Central memory CD4-positive, alpha-beta T cell (primary cell): ENCODE measurements around the gene GRIK2.
"Not testable (repeated sequence)": the region's sequence is repeated elsewhere in the genome, so short reads cannot be mapped to it uniquely, and the experiment has no call there.

ENCODE experiments used
- DNase-seq: peaks from one replicate; pipeline ENCODE4 v3.0.0; 2022

Gene GRIK2

GRCh38 chr6:101541894-101542293, 148.4 kb downstream of the GRIK2 start:
- DNase-seq = no peak

GRCh38 chr6:101543796-101544195, 150.3 kb downstream of the GRIK2 start:
- DNase-seq = no peak

DNA sequence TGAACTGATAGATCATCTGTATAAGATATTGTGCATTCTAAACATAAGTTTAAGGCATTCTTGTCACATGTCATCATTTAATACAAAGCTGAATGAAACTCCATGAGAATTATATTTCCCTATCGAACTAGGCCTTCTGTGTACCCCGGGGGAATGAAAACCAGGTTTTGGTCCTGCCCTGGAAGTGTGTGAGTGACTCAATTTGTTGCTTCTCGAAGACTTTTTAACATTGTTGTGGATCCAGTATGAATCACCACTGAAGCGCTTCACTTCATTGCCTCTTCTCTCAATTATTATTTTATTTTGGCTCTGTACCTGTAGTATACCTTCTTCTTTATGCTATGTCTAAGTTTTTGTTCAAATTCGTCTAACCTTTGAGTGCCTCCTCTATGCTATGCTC, 150.8 kb downstream of the GRIK2 start:
- no peak for DNase-seq

DNA sequence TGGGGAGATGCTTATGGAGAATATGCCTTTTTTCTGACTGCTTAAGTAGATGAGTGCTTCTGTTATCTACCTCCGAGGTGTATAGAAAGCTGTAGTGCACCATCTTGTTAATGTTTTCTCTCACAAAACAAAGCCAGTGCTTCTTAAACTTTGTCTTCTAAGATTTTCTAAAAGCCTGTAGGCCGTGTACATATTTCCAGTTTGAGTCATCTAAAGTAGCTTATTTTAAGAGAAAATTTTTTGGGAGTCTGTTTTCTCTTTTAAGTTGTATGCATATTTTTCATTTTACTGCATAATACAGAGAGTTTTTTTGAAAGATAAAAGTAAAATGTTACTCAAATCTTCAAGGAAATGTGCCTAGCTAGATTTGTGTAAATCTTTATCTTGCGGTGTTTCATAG, 151.7 kb downstream of the GRIK2 start:
- no peak for DNase-seq

GRCh38 chr6:101550451-101550850, 156.9 kb downstream of the GRIK2 start:
- no peak for DNase-seq

DNA sequence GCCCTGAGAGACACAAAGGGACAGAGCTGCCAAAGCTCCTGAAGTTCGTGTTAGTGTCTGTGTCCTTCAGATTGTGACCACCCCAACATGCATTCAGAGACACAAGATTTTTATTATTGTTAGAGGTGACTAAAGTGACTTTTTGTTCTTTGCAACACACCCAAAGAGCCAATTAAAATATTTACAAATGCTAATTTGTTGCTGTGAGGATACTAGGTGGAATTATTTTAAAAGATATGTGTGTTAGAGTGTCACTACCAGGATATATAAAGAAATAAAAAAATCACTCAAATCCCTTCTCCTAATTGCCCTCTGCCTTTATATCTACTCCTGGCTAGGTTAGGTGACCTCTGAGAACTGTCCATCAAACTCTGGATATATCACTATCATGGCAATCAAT, 160.7 kb downstream of the GRIK2 start:
- DNase-seq = no peak

DNA sequence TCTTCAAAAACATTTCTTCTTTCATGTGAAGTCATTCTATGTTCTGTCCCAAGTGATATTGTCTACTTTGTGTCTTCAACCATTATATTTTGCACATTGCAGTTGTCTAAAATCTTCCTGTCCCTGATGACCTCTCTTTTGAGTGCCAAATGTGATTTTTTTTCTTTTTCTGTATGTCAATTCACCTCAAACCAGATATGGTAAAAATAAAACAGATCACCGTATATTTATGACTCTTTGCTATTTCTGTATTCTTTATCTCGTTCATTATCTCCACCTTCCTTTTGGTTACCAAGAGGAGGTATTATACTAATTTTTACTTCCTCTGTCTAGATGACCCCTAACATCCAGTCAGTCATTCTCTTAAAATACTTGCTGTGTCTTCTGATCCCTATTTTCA, 165.2 kb downstream of the GRIK2 start:
- DNase-seq = no peak

GRCh38 chr6:101572627-101573026, 179.1 kb downstream of the GRIK2 start:
- no peak for DNase-seq

GRCh38 chr6:101577091-101577490, 183.6 kb downstream of the GRIK2 start:
- DNase-seq = no peak

DNA sequence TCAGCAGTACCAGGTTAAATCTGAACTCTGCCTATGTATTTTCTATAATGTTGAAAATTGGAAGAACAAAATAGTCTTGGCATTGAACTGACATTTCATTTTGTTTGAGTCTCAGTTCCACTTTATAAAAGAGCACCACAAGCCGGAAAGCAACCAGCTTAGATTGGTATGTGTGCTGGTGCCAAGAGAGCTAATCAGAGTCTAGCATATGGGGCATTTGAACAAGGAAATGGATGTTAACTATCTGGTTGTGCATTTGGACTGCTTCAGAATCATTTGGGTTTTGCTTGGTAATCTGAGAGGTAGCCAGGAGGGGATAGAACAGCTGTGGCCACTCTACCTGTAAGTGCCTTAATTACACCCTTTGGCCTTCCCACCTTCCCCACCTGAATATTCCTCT, 184.8 kb downstream of the GRIK2 start:
- no peak for DNase-seq

DNA sequence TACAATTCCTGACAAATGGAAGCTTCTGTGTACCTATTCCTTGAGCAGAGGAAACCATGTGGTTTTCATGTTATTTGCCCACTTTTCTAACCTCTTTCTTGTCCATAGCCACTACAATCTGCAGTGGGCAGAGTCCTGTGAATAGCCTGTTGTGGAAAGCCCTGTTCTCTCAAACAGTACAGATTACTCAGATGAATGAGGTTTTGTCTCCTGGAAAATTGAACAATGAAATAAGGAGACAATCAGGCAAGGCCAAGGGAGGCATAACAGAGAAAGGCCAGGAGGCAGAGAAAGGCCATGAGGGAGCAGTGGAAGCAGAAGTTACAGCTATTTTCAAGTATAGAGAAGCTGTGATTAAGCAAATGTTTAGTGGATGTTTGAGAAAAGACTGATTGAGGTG, 189.3 kb downstream of the GRIK2 start:
- no peak for DNase-seq

- no peak for DNase-seq
Measured at GRCh38 chr6:101585501-101585900, 192.0 kb downstream of the GRIK2 start.

GRCh38 chr6:101588343-101588742, 194.8 kb downstream of the GRIK2 start:
- DNase-seq = no peak

DNA sequence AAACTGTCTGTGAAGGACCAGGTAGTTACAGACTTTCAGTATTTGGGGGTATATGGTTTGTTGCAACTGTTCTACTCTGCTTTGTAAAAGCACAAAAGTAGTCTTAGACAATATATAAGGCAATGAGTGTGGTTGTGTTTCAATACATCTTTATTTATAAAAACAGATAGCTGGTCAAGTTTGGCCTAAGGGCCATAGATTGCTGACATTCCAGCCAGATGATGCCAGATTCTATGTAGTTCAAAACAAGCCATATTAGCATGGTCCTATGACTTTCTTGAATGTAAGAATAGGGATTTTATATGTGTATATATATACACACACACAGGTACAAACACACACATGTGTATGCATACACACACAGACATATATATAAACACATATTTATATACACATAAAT, 201.8 kb downstream of the GRIK2 start:
- DNase-seq = no peak

GRCh38 chr6:101597693-101598092, 204.2 kb downstream of the GRIK2 start:
- DNase-seq = no peak

- no peak for DNase-seq
Measured at GRCh38 chr6:101605426-101605825, 211.9 kb downstream of the GRIK2 start.

DNA sequence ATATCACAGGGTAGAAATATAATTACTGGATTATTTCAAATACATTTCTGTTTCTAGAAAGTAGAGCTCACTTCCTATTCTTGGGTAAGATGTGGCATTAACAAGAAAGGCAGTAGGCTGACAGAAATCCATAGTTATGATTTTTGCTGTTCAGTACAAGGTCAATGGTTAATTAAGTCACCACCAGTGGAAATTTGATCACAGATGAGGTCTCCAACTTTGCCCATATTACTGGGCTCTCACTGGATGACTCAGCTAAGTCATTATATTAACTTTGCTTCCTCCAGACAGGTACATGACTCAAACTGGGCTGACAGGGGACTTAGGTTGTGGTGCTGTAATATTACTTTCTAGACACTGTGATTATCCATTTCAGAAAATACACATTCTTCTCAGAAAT, 212.4 kb downstream of the GRIK2 start:
- DNase-seq = no peak

DNA sequence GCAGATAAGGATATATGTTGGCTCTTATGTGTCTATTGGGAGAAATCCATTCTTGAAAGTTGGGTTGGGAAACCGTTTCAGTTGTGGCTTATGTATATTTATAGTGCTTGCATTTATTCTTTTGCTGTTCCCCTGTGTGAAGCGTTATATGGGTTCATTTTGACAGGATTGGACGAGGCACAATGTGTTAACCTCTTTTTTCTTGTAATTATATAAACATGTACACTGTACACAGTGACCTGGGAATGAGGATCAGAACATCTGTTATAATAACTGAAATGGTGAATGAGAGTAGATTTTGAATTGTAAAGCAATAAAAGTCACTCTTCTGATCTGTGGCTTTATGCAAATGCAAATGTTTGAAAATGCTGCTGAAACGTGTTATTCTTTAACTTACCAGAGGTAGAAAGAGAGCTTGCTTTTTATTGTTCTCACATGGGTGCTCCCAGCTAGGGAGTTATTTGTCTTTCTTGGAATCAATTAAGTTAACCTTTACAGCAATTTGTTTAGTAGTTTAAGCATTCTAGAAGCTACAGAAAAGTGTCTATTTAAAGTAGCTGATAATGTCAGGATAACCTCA, 213.7 kb downstream of the GRIK2 start:
- no peak for DNase-seq

DNA sequence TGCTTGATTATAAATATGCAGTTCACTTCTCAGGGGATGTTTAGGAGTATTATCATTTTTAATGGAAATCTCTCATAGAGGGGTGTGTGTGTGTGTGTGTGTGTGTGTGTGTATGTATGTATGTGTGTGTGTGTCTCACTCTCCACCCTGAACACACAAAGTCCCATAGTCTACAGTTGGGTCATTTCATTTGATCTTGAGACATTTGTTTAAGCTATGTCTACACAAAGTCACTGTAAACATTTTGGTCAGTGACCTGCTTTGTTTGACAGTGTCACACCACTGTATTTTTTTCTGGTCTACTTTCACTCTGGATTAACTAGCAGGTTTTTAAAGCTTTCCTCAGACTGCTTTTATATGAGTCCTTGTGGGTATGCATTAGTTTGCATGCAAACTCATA, 215.2 kb downstream of the GRIK2 start:
- DNase-seq = no peak

DNA sequence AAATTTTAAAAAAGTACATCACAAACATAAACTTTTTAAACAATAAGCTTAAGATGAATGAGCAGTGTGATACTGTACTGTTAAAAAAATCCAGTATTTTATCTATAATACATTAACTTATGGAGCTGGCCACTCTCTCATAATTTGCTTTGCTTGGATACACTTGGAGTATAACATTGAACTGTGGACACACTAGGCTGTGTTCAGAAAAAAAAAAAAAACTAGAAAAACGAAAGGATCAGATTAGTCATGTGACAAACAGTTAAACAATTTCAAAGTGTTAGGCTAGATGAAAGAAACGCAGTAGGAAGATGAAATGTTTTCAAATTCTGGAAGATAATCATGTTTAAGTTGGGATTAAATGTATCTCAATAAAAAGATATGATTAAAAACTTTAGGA, 220.0 kb downstream of the GRIK2 start:
- no peak for DNase-seq

- DNase-seq = no peak
Measured at GRCh38 chr6:101614774-101615173, 221.3 kb downstream of the GRIK2 start.

GRCh38 chr6:101626269-101626668, 232.8 kb downstream of the GRIK2 start:
- no peak for DNase-seq

GRCh38 chr6:101630941-101631340, 237.4 kb downstream of the GRIK2 start:
- DNase-seq = no peak

- no peak for DNase-seq
Measured at GRCh38 chr6:101633081-101633480, 239.6 kb downstream of the GRIK2 start.

GRCh38 chr6:101638865-101639264, 245.4 kb downstream of the GRIK2 start:
- DNase-seq = not testable (repeated sequence)

DNA sequence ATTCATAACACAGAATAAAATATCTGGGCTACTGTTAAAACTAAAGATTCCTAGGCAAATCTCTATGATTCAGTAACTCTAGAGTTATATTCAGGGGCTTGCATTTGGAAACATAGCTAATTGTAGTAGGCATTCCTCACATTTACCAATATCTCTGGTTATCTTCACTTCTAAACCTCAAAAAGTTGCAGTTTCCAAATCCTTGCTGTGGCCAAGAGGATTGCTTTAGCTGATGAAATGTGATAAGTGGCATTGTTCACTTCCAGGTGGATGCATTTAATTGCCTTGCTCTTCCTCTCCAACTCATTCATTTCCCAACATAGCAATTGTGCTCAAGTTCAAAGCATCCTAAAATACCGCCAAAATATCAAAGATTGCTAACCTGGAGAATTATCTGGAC, 246.6 kb downstream of the GRIK2 start:
- DNase-seq = no peak
